Urothelium cell line (cell line): Measurements from ENCODE around the gene CBFA2T3.

ENCODE experiments used
- DNase-seq: peaks from one replicate; pipeline ENCODE4 v3.0.0; 2011; ENCODE audit warnings: low spot score, mixed read lengths
- FAIRE-seq: peaks from 2 replicates; lab custom pipeline; 2011; peaks lifted over from hg19 to GRCh38; lab: Jason Lieb, UNC

The CBFA2T3 gene

DNA sequence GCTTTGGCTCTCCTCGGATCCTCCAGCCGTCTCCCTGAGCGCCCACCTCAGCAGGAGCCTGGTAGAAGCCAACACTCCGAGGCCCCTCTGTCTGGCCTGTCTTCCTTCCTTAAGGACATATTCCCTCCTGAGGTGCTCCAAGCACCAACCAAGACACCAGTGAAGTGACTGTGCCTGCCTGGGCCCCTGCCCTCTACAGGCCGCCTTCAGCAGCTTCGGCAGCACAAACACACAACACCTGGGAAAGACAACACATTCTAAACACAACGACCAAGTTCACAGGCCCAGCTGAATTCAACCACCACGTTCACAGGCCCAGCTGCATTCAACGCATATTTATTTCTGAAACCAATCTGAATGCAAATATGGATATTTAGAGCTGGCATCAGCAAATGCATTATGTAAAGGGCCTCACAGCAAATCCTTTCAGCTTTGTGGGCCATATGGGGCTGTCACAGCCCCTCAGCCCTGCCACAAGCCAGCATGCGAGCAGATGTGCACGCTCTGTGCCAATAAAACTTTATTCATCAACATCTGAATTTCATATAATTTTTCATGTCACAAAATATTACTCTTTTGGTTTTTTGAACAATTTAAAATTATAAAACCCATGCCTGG is 132.5 kb downstream of the CBFA2T3 start:
- FAIRE-seq = no peak
- DNase-seq = no peak

DNA sequence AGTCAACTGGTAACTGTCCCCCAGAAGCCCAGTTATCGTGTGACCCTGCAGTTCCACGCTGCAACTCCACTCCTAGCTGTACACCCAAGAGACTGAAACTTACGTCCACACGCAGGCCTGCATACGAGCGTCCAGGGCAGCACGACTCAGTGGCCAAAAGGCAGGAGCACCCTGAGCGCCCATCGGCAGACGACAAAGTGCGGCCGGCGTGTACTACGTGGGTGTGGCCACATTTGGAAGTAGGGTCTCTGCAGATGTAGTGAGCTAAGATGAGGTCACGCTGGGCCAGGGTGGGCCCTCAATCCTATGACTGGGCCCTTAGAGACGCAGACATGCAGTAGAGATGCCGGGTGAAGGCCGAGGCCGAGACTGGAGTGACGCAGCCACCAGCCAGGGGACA is 133.8 kb downstream of the CBFA2T3 start:
- DNase-seq (no peak), FAIRE-seq (no peak)

DNA sequence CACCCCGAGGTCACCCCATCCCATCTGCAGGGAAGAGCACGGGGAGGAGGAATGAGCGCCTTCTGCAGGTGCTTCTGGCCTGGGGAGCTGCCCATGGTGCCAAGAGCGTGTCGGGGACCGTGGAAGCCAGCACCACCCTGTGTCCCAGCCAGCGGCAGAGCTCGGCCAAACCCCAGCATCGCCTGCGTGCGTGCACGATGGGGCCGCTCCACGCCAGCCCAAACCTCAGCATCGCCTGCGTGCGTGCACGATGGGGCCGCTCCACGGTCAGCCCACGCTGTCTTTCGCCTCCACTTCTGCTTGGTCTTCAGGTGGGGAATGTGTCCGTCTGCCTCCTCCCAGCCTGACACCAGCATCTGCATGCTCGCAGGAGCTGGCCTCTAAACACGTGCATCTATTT is 134.2 kb downstream of the CBFA2T3 start:
- DNase-seq (no peak), FAIRE-seq (no peak)

DNA sequence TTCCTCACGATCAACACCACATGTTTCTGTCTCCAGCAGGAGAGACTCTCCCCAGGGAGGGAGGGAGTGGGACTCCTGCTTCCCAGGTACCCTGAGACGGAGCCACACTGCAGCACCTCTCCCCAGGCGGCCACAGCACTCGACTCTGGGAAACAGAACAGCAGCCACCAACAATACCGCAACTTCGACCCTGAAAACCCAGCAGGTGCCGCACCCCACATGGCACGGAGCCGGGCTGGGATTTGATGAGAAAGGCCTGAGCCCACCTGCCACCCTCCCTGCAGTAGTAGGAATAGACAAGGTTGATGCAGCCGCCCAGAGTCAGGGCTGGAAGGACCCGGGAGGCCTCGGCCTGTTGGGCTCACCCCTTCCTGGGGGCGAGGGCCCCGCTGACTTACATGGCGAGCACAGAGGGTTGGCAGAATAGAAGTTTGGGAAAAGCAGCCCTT is 134.7 kb downstream of the CBFA2T3 start:
- FAIRE-seq (no peak), DNase-seq (no peak)

DNA sequence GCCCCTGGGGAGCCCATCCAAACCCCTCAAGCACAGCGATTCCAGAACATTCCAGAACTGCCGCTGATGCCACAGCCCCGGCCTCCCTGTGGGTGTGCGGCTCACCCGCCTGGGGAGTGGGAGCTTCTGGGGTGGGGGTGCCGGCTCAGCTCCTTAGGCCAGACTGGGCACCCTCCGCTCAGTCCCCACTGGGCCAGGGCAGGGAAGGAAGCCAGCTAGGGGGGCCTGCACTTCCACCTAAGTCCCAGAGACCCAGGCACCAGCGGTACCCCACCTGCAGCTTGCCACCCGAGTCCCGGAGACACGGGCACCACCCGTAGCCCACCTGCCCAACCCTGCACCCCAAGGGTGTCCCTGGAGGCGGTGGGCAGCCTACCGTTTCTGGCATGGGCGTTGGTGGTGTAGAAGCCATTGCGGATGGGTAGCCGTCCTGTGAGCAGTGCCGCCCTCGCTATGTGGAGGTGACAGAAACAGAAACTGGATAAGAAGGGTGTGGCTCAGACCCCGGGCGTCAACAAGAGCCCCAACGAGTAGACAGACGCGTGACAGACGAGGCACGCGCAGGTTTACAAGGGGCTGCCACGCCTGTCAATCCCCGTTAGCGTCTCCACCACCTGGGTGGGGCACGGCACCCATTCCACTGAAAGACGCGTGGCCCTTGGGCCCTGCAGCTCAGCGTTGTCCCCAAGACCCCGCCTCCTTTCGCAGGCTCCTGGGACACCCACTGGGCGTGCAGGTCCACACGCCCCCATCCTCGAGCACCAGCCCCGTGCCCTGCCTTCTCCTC is 135.3 kb downstream of the CBFA2T3 start:
- FAIRE-seq (no peak), DNase-seq (no peak)

DNA sequence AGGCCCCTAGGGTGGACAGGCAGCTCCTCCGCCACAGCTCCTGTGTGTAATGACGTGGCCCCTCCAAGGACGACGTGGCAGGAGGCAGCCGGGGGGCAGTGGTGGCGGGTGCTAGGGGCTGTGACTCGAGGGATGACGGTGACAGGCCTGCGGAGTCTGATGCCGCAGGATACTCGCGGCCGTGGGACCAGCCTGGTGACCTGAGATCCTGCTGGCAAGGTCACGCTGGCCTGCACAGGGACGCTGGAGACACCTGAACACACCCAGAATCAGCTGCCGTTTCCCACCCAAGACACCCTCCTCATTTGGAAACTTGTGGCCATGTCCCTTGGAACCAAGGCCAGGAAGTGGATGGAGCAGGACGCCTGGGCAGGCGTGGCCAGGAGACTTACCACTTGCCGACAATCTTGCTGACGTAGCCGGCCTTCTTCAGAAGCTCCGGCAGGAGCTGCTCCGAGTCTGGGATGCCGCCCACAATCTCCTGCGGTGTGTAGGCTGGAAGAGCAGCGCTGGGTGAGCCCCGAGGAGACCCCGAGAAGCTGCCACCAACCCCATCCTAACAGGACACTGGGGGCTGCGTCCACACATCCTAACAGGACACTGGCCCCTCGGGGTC is 136.3 kb downstream of the CBFA2T3 start:
- no peak for FAIRE-seq
- no peak for DNase-seq

DNA sequence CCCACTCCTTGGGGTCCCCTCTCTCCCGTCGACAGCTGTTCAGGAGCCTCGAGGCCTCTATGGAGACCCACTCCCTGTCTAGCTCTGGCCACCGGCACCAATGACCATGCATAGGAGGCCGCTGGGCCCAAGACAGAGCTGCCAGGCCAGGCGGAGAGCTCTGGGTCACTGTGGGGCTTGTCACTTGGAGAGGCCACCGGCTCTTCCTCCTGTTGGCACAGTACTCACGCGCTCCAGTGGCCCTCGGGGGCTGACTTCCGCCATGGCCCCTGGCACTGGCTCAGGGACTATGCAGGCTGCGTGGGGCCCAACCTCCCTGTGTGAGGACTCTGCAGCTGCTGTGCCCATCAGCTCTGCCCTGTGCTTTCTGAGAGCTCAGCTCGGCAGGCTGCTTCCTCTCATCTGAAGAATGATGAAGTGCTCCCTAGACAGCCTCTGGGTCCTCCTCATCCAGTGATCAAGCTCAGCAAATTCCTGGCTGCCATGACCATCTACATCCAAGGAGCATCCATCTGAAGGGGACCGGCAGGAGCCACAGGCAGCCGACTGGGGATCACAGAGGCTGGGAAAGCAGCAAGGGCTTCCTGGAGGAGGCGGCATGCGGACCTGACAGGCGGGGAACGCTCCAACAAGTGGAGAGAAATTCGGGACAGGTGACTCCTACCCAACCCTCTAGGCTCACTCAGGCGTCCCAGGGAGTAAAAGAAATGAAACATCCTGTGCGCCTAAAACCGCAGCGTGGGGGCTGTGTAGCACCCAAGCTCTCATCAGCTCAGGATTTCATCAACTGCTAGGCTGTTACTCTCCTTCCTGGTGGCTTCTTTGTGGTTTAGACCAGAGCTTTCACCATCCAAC is 137.0 kb downstream of the CBFA2T3 start:
- no peak for DNase-seq
- no peak for FAIRE-seq

DNA sequence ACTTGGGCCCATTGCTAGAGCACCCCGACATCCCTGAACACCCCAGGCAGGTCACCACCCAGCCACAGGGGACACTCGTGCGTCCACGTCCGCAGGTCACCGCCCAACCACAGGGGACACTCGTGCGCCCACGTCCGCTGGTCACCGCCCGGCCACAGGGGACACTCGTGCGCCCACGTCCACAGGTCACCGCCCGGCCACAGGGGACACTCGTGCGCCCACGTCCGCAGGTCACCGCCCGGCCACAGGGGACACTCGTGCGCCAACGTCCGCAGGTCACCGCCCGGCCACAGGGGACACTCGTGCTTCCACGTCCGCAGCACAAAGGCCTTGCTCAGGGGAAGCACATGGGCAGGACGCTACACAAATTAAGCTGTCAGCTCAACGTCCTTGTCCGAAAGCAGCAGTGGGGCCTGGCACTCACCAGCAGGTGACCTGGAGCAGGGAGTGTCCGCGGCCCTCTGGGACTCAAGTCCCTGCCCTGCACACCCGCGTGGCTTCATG is 137.9 kb downstream of the CBFA2T3 start:
- FAIRE-seq = peak; percentile 23
- peak; percentile 16 for DNase-seq

DNA sequence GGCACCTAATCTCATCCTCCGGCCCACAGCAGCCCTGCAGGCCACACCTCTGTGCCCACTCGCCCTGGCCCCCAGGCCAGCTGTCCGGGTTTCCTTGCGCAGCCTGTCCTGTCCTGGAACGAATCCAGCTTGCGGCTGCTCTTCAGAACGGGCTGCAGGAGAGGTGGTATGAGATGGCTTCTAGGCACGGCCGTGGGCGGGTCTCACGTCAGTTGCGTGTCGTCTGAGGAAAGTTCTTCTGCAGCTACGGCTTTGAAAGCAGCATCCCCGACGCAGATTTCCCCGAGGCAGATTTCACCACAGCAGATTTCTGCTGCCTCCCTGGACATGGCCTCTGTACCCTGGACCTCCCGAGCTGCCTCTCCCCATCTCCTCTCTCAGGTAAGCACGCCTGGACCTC is 138.4 kb downstream of the CBFA2T3 start:
- DNase-seq (no peak), FAIRE-seq (no peak)

DNA sequence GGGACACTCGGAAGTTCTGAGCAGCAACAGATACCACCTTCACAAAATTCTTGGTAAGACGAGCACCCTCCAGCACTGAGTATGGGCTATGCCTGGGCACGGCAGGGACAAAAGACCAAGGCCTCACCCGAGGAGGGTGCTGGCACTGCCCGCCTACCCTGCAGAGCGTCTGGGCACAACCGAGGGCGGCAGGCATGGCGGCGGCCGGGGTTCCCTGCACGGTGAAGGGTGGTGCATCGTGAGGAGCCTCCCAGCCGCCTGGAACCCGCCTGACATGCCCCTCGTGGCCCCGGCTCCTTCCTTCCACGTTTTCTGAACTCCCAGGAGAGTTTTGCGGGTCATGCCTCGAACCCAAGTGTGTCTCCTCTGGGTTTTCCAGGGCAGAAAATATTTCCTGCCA is 139.2 kb downstream of the CBFA2T3 start:
- FAIRE-seq (no peak), DNase-seq (no peak)

DNA sequence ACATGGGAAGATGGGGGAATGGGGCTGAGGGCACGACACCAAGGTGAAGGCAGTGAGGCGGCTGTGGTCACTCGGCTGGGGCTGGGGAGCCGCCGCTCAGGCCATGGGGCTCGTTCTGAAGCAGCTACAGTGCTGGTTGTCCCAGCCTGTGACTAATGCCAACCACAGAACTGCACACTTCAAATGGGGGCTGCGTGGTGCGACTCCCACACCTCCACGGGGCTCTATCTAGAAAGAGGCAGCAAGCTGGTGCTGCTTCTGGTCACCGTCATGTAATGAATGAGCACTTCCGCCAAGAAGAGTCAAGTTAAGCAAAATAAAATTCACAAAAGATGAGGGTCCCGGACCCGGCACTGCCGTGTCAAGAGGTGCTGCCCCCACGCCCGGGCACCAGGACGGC is 140.2 kb downstream of the CBFA2T3 start:
- DNase-seq (no peak), FAIRE-seq (no peak)

DNA sequence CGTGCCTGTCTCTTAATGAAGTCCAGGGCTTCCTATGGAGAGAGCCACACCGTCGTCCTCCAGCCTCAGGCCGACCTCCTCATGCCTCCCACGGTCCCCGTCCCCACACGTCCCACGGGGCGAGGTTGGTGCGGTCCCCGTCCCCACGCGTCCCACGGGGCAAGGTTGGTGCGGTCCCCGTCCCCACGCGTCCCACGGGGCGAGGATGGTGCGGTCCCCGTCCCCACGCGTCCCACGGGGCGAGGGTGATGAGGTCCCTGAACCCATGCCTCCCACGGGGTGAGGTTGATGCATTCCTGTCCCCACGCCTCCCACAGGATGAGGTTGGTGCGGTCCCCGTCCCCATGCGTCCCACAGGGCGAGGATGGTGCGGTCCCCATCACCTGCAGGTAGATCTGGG is 141.2 kb downstream of the CBFA2T3 start:
- FAIRE-seq (no peak), DNase-seq (no peak)

DNA sequence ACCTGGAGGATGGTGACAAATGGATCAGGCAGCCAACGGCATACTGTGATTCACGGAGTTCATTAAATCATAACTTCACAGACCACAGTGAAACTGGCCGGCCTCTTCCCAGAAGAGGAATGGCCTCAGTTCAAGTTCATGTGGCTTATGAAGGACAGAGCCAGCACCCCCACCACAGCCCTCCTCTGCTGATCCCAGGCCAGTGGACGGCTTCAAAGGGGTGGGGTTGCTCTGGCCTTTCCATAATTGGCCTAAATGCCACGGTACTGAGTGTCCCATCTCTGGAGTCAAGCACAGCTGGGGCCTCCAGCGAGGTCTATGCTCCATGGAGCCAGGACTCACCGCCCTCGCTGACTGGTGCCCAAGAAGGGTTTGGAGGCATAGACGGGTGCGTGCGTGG is 141.6 kb downstream of the CBFA2T3 start:
- FAIRE-seq (no peak), DNase-seq (no peak)

DNA sequence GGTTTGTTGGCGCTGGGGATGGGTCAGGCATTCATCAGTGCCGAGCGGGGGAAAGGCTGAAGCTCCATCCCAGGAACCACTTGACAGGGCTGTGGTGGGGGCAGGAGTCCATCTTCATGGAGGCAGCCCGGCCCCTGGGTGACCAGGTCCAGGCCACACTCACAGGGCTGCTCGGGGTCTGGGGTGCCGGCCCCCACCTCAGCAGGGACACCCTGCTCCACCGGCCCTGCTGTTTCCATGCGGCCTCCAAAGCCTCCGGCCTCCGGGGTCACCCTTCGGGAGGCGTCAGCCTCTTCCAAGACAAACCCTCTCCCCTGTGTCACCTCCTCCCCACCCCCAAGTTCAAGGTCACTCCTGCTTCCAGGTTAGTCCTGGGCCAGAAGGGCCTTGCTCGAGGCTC is 142.3 kb downstream of the CBFA2T3 start:
- DNase-seq (no peak), FAIRE-seq (no peak)

DNA sequence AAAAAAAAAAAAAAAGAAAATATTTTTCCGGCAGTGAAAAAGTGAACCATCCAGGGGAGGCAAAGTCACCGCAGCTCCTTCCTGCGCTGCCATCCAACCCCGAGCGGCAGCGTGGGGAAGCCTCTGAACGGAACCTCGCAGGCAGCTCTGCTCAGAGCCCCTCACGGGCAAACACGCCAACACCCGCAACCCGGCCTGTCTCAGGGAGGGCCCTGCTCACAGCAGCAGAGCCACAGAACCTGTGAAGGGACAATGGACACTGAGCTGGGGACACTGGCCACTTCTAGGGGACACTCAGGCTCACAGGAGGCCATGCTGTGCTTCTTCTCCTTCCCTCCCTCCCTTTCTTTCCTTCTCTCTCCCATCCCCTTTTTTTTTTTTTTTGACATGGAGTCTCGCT is 143.9 kb downstream of the CBFA2T3 start:
- FAIRE-seq (no peak), DNase-seq (no peak)

DNA sequence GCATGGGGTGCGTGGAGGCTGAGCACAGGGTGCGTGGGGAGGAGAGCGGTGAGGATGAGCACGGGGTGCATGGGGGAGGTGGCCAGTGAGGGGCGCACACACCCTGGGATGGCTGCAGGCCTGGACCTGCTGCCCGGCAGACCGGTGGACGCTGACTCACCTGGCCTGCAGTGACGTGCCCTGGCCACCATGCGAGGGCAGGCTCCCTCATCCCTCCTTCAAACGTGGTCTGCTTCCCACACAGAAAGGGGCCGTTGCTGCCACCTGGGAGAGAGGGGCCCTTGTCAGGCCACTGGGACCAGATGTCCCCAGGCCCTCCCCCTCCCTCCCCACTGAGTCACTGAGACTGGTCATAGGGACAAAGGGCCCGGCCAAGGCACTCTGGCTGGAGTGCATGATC is 145.2 kb downstream of the CBFA2T3 start:
- no peak for DNase-seq
- FAIRE-seq = no peak

DNA sequence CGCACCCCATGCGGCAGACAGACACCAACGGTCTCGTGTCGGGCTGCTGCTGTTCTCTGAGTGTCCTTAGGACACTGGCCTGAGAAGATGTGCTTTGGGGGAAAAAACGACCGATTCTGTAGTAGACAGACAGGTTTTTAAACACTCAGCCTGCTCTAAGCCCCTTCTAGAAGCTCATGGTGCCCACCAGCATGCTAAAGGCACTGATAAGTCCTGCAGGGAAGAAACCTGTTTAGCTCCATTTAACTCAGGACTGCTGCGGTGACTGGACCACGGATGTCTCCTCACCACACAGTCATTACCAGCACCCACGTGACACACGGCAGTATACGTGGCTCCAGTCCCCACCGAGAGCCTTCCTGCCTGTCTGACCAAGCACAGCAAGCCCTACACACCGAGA is 146.2 kb downstream of the CBFA2T3 start:
- FAIRE-seq (no peak), DNase-seq (no peak)

DNA sequence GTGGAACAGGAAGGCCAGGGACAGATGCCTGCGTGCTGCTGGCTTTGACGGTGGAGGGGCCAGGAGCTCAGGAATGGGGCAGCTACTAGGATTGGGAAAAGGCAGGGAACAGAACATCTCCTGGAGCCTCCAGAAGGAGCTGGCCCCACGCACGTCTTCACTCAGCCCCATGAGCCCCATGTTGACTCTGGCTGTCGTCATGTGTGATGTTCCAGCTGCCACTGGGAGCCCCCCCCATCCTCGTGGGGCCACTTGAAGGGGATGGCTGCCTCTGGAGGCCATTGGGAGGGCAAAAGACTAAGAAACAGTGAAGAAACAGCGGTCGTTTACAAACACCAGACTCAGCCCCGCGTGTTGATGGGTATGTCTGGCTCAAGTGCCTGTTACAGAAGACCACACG is 146.7 kb downstream of the CBFA2T3 start:
- DNase-seq (no peak), FAIRE-seq (no peak)

DNA sequence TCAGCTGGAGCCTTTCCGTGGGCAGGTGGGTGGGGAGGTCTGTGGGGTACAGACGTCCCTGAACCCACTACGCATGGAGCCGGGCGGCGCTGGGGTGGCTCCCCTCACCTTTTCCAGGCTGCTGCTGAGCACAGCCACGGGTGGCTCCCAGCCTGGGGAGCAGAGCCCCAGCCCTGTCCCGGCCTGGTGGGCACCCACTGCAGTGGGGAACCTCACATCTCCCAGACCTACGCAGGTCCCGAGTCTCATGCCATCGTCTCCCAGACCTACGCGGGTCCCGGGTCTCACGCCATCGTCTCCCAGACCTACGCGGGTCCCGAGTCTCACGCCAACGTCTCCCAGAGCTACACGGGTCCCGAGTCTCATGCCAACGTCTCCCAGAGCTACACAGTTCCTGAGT is 148.3 kb downstream of the CBFA2T3 start:
- DNase-seq (no peak), FAIRE-seq (no peak)

DNA sequence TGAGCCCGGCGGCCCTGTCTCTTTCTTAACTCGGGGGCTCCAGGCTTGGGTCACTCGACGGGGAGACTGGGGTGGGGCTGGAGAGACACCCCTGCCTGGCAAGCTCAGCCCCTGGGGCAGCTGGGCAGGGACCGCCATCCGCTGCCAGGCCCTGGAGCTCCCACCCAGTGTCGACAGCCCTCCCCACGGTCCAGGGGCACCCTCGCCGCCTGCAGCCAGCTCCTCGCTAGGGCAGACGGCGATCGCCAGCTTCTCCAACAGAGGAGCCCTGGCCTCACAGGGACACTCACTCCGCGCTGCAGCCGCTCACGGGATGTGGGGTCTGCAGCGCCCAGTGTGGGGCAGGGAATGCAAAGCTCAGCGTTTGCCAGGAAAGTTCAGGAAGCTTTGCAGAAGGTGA is 149.3 kb downstream of the CBFA2T3 start:
- no peak for DNase-seq
- no peak for FAIRE-seq
